ENCODE data around the gene UHRF1.

UHRF1 gene

GRCh38 chr19:5006201-5006600 is 96.9 kb downstream of the UHRF1 start:
- no peak for FAIRE-seq
- DNase-seq (ENCODE audit: insufficient read length, low spot score) = no peak
- TF ChIP-seq PAX5 (IDR thresholded peaks at IDR 0.05; ENCODE audit: insufficient read depth, low read length, severe bottlenecking) (no peak), POU2F2 (IDR thresholded peaks at IDR 0.05; ENCODE audit: low read depth, low read length) (no peak), SPI1 (IDR thresholded peaks at IDR 0.05; ENCODE audit: low read depth, low read length) (no peak), POLR2A (IDR thresholded peaks at IDR 0.05; ENCODE audit: low read depth, low read length) (no peak), TAF1 (IDR thresholded peaks at IDR 0.05; ENCODE audit: low read depth, low read length) (no peak), POLR2AphosphoS5 (IDR thresholded peaks at IDR 0.05; ENCODE audit: low read depth, low read length) (no peak)

DNA sequence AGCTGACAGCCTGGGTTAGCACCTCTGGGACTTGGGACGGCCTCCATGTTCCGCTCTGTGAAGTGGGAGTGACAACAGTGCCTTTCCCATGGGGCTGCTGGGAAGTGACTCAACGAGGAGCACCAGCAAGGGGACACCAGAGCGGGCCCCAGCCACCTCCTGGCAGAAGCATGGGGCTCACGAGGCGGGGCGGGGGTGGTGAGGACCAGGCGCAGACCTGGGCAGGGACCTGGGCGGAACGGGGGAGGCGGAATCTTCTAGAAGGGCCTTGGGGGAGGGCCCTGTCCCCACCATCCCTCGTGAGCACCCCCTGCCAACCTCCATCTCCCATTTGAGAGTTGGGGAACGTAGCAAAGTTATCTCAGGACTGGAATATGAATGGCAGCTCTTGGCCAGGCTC is 97.5 kb downstream of the UHRF1 start:
- FAIRE-seq (no peak), DNase-seq (ENCODE audit: insufficient read length, low spot score) (no peak)
- no peak for TF ChIP-seq POLR2AphosphoS5 (IDR thresholded peaks at IDR 0.05; ENCODE audit: low read depth, low read length)
- TF ChIP-seq PAX5 (IDR thresholded peaks at IDR 0.05; ENCODE audit: insufficient read depth, low read length, severe bottlenecking) = no peak
- no peak for TF ChIP-seq TAF1 (IDR thresholded peaks at IDR 0.05; ENCODE audit: low read depth, low read length)
- TF ChIP-seq SPI1 (IDR thresholded peaks at IDR 0.05; ENCODE audit: low read depth, low read length) = no peak
- TF ChIP-seq POLR2A (IDR thresholded peaks at IDR 0.05; ENCODE audit: low read depth, low read length) = no peak
- no peak for TF ChIP-seq POU2F2 (IDR thresholded peaks at IDR 0.05; ENCODE audit: low read depth, low read length)
